HG02884 (cell line): Measurements from ENCODE around the gene NAA60.
"Not testable (repeated sequence)": the region's sequence is repeated elsewhere in the genome, so short reads cannot be mapped to it uniquely, and the experiment has no call there.

Source experiments
- ATAC-seq: cut with Tn5 transposase; IDR thresholded peaks from one replicate; pipeline ENCODE4 v1.9.1; 2021; ENCODE audit warnings: mild to moderate bottlenecking, moderate library complexity; ENCODE audit not compliant: unreplicated experiment

The NAA60 gene

DNA sequence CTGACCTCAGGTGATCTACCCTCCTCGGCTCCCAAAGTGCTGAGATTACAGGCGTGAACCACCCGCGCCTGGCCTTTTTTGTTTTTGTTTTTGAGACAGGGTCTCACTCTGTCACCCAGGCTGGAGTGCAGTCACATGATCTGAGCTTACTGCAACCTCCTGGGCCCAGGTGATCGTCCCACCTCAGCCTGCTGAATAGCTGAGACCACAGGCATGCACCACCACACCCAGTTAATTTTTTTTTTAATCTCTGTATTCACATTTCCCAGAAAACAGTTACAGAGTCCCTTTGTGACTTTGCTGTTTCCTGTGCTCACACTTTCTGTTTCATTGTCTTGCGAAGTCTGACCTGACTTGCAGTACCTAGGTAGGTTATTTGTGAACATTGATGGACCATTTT lies 60.0 kb downstream of the NAA60 start:
- no peak for ATAC-seq

DNA sequence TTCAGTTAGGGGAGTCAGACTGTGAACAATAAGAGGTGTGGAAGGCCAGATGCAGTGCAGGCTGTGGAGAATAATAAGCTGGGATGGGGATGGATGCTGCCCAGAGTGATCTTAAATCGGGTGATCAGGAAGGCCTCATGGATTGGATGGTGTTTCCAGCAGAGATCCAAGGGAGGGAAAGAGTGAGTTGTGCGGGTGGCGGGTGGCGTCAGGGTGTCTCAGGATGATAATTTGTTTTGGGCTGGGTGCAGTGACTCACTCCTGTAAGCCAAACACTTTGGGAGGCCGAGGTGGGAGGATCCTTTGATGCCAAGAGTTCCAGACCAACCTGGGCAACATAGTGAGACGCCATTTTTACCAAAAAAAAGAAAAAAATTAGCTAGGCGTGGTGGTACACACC lies 65.3 kb downstream of the NAA60 start:
- ATAC-seq: no peak

DNA sequence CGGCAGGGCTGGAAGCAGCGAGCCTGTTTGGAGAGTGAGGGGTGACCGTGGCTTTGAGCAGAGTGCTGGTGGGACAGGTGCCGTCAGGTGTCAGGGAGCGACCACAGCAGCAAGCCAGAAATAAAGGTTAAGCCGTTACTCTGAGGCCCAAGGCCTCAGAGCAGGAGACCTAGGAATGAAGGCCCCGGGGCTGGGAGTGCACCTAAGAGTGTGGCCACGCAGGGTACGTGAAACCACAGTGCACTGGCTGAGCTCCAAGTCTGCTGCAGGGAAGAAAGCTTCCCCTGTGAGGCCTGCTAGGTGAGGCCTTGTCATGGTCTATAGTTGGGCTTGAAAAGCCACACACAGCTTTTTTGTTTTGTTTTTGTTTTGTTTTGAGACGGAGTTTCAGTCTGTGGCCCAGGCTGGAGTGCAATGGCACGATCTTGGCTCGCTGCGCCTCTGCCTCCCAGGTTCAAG lies 66.0 kb downstream of the NAA60 start:
- ATAC-seq: no peak

DNA sequence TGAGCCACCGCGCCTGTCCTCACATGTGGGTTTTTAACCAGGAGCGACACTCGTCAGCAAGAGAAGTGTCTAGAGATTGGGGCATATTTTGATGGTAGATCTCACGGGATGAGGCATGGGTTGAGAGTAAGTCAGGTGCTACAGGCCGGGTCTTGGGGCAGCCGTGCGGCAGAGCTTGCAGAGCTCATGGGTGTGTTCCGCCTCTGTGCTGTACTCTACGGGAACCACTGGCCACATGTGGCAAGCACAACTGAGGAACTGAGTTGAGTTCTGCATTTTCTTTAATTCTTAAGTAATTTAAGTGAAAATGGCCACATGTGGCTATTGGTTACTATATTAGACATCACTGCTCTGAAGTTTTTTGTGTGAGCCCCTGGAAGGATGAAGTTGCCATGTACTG lies 66.9 kb downstream of the NAA60 start:
- ATAC-seq: no peak

DNA sequence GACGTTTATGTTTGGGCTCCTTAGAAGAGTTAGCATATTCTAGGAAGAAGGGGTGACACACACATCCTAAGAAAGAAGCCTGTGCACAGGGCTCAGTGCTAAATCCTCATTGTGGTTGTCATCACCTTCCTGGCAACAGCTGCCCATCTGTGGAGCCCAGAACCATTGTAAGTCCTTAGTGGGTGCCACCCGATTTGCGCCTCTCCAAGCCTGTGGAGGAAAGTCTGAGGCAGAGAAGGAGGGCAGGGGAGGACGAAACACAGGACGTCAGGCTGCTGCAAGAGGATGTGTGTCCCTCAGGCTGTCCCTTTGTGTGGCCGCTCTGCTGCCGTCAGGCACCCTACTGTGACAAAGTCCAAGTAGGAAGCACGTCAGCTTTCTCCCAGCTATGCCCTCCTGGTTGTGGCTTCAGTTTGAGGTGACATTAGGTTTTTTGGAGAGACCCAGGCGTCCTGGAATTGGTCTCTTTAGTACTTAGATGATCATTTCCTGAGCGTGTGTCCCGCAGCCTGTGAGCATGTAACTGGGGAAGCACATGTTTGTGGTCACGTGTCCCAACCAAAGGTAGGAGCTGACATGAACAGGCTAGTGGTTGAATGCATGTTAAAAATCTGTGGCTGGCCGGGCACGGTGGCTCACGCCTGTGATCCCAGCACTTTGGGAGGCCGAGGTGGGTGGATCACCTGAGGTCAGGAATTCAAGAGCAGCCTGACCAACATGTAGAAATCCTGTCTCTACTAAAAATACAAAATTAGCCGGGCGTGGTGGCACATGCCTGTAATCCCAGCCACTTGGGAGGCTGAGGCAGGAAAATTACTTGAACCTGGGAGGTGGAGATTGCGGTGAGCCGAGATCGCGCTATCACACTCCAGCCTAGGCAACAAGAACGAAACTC lies 68.1 kb downstream of the NAA60 start:
- no peak for ATAC-seq

DNA sequence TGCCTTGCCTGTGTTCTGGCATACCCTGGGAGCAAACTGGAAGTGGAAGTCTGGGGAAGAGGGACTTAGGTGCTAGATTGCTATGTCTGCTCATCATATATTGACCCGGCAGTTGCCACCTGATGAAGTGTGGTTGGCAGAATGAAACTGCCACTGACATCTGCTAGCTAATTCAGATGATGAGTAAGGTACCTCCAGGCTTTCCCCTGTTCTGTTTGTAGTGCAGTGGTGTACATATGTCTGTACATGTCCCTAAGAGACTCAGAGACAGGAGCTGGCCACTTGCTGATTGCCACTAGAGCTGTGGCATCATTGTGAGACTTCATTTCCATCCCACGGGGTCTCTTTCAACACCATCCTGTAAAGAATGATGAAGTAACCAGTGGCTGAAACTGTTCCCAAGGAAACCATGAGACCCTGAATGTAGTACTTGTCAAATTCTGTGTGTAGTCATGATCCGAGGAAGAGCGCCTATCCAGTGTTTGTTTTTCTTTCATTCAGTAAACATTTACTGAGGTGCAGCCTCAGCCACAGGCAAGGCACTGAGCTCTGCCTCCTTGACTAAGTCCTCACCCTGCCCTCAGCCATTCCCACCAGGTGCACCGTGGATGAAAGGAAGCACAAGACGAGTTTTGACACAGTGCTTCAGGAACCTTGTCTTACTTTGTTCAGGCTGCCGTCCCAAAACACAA lies 70.6 kb downstream of the NAA60 start:
- ATAC-seq: no peak

DNA sequence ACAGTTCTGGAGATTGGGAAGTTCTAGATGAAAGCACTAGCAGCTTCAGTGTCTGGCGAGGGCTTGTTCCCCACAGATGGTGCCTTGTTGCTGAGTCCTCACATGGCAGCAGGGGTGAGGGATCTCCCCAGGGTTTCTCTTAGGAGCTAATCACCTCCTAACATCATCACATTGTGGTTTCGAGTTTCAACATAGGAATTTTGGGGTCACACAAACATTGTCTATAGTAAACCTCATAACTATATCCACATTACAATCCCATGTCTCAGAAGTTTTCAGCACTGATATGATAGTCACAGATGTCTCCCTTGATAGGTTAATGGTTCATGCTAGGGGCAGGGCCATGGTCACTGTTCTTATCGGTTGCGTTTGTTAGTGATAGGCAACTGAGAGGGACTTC lies 71.1 kb downstream of the NAA60 start:
- no peak for ATAC-seq

DNA sequence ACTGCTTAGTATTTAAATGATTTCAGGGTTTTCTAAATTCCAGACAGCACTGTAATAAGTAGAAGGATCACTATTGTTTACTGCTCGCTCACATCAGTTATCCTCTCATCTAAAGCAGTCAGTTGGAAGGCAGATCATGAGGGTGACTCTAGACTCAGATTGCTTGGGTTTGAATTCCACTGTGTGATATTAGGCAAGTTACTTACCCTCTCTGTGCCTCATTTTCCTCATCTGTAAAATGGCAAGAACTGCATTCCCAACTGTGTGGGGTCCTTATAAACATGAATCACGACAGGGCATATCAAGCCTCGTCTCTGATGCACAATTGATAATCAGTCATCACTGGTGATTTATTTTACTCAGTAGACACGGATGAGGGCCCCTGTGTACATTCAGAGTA lies 72.4 kb downstream of the NAA60 start:
- ATAC-seq: no peak

DNA sequence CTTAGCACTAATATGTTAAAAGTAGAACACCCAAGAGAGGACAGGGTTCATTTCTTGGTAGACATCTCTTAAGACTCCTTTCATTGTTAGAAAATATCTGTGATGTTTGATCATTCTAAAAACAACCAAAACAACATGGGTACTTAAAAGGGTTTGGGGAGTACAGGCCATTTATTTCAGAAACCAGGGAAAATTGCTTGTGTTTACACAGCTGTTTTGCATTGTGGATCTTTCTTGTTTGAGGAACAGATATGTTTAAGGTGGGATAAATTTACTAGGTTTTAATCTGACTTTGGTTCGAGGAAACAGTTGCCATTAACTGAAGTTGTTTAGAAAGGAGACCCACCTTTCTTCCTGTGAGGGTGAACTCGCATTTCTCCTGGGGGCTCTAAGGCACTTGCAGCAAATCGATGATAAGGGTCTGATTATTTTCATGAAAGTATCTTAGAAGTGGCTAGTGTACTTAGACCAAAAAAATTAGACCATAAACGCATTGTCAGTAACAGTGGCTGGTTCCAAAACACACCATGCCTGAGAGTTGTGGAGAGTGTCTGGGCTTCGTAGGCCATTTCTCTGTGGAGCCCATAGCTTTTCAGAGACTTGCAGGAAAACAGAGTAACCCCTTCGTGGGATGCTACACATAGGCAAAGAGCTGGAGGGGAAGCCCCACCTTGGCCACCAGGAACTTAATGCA lies 75.0 kb downstream of the NAA60 start:
- no peak for ATAC-seq

DNA sequence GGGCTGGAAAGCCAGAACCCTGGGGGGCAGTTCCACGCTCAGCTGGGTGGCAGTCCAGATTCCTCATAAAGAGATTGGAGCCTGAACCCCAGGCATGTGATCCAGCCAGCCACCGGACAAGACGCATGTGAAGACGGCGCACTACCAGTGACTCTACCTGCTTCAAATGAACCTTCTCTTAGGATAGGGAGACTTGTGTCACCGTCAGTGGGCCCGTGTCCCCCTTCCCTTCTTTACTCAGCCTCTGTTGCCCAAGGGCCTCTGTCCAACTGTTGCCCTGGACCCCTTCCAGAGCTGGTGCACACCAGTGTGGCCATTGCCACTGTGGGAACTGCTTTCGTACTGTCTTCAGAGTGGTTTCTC lies 75.5 kb downstream of the NAA60 start:
- no peak for ATAC-seq

DNA sequence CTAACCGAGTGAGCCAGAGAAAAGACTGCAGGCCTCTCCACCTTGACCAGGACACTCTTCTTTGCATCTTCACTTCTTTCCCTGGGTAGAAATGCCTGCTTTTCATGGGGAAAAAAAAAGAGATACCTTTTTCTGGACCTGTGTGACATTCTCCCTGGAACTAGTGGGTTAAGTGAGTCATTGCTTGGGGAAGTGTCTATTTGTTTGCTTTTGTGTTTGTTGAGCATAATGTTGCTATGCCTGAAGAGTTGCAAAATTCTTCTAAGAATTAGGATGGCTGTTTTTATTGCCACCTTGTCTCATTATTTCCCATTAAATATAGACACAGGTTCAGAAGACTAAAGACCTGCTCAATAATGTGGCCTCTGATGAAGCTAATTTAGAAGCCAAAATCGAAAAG lies 76.1 kb downstream of the NAA60 start:
- ATAC-seq: no peak

DNA sequence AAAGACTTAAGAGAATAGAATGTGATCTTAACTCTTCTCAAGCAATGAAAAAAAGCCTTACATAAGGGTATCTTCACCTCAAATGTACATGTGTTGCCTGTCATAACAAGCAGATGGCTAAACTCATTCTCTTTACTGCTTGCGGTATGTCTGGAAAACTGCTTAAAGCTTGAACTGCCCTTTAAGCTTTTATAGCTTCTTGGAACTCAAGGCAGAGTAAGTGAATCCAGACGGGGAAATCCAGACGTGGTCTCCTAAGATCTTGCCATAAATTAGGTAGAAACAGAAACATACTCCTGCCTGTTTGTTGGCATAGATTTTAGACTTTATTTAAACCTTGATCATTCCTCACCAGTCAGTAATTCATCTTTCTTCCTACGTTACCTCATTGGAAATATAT lies 76.9 kb downstream of the NAA60 start:
- ATAC-seq: no peak

DNA sequence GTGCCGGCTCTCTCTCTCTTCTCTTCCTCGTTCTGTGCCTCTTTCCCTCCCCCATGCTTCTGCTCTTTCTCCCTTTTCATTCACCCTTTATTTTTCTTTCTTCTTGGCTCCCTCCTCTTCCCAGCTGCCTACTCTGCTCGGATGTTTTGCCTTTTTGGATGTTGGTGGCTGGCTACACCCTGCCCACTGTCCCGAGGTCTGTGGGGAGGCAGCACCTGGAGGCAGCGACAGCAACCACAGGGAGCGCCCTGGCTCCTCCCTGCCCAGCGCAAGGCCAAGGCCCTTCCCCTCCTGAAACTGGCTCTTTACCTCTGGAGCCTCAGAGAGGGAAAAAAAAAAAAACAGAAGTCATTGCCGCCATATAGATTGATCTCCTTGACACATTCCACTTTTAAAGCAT lies 77.4 kb downstream of the NAA60 start:
- ATAC-seq: no peak

DNA sequence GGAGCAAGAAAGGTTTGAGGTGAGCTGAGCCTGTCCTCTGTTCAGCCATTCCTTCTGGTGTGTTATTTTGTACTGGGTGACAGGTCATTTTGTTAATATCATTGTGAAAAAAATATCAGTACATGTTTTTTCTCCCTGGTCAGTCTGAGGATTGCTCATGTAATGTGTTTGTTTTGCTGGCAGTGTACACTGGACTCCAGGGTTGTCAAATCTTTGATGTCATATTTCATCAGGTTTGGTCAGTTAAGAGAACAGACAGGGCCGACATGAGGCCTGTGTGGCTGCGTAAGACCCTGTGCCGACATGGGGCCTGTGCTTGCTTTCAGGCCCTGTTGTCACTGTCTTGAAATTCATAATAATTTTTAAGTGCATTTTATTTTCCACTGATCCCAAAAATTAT lies 79.8 kb downstream of the NAA60 start:
- ATAC-seq: no peak

DNA sequence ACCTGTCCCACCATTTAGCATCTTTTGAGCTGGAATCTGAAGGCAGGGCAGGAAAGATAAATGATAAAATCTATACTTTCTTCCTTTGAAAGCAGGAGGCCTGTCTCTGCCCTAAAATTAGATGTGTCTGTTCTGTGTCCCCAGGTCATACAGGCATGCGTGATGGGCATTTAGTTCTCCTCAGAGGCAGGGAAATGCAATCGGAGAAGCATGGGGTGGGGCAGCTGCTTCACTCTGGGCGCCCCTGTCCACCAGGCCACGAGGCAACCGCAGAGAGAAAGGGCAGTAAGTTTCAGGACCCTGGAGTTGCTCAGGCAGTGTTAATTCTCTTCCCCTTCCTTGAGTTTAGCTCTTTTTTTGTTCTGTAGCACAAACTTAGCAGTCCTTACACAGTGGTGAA lies 82.5 kb downstream of the NAA60 start:
- no peak for ATAC-seq

DNA sequence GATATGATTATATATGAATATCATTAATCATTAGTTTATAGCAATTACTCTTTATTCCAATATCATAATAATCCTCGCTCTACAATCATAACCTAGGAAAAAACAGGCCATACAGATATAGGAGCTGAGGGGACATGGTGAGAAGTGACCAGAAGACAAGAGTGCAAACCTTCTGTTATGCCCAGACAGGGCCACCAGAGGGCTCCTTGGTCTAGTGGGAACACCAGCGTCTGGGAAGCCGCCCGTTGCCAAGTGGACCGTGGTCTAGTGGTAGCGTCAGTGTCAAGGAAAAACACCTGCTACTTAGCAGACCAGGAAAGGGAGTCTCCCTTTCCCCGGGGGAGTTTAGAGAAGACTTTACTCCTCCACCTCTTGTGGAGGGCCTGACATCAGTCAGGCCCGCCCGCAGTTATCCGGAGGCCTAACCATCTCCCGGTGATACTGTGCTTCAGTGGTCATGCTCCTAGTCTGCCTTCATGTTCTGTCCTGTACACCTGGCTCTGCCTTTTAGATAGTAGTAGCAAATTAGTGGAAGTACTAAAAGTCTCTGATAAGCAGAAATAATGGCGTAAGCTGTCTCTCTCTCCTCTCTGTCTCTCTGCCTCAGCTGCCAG lies 83.8 kb downstream of the NAA60 start:
- ATAC-seq: not testable (repeated sequence)

DNA sequence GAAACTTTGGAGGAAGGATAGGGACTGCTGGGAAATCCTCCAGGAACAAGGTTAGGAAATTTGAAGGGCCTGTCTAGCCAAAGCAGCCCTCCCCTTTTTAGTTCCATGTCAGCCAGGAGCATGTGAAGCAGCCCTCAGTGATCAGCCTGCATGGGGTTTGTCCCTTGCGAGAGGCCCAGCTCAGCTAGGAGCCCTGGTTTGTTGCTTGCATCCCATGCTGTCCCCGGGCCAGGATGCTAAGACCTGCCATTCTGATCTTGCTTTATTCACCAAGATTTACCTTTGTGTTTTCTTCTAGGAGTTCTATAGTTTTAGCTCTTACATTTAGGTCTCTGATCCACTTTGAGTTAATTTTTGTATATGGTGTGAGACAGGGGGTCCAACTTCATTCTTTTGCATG lies 84.9 kb downstream of the NAA60 start:
- no peak for ATAC-seq

DNA sequence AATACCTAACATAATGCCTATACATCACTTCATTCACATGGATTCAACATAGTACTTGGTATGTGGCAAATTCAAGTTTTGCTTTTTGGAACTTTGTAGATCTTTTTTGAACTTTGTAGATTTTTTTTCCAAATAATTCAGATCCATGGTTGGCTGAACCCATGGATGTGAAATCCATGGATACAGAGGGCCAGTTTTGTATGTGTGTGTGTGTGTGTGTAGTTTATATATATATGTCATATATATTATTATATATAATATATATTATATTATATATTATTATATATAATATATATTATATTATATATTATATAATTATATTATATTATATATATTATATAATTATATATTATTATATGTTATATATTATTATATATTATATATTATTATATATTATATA lies 85.7 kb downstream of the NAA60 start:
- no peak for ATAC-seq

DNA sequence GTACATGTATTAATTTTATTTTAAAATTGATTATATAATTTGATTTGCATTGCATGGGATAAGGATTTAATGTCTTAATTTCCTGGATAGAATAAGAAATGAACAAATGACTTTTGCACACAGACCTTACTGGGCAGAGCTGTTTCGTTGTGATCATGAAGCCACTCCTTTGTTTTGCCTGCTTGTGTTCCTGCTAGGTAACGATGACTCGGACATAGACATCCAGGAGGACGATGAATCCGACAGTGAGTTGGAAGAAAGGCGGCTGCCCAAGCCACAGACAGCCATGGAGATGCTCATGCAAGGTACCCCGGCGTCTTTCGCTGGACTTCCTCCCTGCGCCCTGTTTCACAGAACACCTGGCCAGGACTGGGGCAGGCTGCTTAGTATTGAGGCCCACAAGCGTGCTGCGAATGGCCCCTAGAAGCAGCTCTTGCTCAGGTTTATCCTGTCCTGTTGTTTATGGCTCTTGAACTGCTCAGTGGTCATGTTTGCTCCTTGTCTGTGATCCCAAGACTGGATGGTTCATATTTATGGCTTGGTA lies 87.0 kb downstream of the NAA60 start:
- no peak for ATAC-seq

DNA sequence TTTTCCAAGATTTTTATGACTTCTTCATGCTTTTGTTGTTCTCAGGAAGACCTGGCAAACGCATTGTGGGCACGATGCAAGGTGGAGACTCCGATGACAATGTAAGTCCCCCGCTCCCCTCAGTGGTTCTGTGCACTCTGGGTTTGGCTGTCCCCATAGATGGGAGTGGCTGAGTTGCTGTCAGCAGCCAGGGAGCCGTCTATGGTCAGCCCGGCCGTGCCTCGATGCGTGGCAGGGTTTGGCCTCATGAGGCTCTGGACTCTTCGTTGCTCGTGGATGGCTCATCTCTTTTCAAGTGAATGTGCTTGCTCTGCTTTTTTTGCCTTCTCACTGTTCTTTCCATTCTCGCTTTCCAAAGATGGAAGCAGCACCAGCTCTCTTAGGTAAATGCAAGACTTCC lies 89.3 kb downstream of the NAA60 start:
- ATAC-seq: no peak

DNA sequence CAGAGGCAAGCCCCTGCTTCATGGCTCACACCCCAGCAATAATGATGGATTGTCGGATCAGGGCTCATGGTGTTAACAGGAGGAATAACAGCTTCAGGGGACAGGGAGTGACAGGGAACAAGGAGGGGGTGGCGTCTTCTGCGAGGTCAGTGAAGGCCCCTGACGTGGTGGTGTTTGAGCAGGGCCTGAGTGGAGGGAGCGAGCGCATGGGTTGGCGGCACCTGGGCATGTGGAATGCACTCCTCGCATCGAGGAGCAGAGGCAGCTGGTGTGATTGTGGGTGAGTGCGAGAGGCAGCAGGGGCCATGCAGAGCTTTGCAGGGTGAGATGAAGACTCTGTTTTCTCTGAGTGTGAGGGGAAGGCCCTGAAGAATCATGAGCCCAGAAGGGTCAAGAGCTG lies 90.6 kb downstream of the NAA60 start:
- no peak for ATAC-seq
